DMS79 treated with DMSO at 0.1 percent for 48 hours (cell line): ENCODE measurements around the gene HOXC12.
A peak's percentile ranks its signal among the peaks of the same experiment; 100 is the strongest.

Experiments used
- DNase-seq: peaks from one replicate; lab custom pipeline; 2025; lab: John Stamatoyannopoulos, UW

Gene HOXC12

GRCh38 chr12:53972722-53973235, 18.1 kb downstream of the HOXC12 start, which contains the start of gene HOXC11:
HOXC11 (plus strand) TSS chr12:53973126; CDS start chr12:53973242, 116 bp downstream.
- DNase-seq, result no peak

- no peak for DNase-seq
Measured at GRCh38 chr12:53973236-53974042, 18.7 kb downstream of the HOXC12 start.

- peak; percentile 8 for DNase-seq
Measured at GRCh38 chr12:53974084-53975063, 19.7 kb downstream of the HOXC12 start, which contains the start of gene HOTAIR. HOTAIR (minus strand) TSS chr12:53974954.

DNA sequence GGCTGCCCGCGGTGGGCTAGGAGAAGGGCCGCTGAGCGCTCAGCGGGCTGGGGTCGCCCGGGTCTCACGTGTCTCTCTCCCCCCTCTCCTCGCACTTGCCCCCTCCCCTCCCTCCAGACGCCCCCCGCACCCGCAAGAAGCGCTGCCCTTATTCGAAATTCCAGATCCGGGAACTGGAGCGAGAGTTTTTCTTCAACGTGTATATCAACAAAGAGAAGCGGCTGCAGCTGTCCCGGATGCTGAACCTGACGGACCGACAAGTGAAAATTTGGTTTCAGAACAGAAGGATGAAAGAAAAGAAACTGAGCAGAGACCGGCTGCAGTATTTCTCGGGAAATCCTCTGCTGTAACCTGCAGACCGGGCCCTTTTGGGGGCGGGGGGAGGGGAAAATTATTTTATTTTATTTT, 20.4 kb downstream of the HOXC12 start:
- no peak for DNase-seq

GRCh38 chr12:53975479-53976152, 20.9 kb downstream of the HOXC12 start:
- DNase-seq, result no peak

DNA sequence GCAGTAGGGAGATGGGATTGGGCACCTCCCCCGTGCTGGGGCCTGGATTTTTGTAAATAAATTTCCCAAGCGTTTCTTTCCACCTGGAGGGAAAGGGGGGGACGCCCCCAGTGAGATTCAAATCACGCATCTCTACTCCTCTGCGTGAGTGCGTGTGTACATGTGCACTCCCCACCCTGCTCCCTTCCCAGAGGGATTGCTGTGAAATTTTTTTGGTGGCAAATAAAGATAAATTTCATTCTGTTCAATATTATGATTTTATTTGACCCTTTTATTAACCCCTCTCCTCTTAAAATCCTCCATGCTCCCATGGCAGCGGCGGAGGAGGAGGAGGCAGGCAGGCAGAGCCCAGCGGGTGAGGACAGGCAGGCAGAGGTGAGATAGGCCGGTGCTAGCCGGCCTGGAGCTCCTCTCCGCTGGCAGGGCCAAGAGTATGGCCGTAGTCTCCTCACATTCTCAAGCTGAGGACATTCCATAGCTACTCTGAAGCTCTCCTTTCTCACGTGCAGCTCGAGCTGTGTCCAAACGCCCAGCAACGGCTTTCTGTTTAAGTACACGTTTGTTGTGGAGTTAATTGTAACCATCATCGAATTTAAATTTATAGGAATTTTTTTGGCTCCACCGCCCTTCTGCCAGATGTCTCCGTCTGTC, 21.6 kb downstream of the HOXC12 start:
- DNase-seq, result no peak

- no peak for DNase-seq
Measured at GRCh38 chr12:53976823-53977595, 22.3 kb downstream of the HOXC12 start.

DNA sequence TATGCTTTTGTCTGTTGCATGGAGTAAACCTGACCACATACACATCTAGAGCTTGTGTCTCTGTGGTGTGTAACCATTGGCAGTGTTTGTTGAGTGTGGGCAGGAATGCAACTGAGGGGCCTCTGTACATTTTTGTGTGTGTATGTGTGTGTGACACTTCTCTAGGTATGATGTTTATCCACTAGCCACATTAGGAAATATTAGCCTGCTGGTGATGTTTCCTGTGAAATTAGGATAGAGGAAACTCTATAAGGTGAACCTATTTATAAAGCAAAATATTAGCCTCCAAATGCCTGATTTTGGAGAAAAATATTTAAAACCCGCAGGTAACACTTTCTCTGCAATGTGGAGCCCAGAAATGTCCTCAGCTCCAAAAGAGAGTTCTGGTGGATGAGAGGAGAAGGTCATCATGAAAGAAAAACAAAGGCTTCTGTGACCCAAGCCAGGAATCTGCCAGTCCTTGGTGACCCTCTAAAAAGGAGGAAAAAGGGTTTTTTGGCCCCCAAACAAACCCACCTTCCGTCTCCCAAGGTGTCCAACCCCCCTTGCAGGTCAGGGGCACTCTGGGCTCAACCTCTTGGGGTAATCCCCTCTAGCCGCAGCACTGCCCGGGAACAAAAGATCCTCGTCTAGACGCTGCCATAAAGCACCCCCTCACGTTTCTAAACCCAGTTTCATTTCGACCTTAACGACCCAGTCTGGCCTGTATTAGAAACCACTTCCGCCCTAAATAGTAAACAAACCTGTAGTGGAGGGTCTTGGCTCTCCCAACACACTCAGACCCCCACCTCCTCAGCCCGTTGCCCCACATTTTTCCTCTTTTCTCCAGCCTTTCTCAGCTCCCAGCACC, 23.1 kb downstream of the HOXC12 start:
- DNase-seq, result peak; percentile 19

DNA sequence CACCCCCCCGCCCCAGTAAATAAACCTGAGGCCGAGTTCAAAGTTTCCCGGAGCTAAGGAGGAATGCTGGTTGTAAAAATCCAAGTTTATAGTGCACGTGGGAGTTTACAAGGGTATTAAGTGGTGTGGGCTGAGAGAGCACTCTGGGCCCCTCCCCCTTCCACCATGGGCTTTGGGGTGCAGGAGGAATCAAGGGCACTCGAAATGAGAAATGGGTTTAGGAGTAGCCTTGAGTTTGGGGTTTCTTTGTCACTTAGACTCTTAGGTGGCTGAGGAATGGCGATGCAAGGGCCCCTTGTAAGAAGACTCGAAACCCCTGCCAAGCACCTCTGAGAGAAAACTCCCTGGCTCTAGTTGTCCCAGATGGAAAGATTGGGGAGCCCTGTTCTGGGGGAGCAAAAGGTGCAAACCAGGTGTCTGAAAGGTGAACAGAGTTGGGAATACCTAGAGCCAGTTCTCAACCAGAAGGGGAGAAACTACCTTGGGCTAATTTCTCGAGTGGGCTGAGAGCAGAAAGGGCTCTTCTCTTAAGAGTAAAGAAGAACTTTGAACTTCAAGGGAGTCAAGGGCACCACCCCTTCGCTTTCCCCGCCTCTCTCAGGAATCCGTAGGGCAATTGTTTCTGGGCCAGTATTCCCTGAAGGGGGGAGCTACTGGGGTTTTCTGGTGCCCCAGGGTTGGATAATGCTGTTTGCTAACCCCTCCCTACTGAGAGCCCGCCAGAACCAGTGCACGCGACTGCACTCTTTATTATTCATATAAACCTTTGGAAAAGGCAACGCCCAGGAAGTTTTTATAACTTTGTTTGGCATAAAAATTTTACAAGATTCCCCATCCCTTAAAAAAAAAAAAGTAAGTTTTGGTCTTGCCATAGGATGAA, 24.0 kb downstream of the HOXC12 start:
- DNase-seq, result no peak

GRCh38 chr12:53980104-53980801, 25.6 kb downstream of the HOXC12 start:
- DNase-seq, result no peak

DNA sequence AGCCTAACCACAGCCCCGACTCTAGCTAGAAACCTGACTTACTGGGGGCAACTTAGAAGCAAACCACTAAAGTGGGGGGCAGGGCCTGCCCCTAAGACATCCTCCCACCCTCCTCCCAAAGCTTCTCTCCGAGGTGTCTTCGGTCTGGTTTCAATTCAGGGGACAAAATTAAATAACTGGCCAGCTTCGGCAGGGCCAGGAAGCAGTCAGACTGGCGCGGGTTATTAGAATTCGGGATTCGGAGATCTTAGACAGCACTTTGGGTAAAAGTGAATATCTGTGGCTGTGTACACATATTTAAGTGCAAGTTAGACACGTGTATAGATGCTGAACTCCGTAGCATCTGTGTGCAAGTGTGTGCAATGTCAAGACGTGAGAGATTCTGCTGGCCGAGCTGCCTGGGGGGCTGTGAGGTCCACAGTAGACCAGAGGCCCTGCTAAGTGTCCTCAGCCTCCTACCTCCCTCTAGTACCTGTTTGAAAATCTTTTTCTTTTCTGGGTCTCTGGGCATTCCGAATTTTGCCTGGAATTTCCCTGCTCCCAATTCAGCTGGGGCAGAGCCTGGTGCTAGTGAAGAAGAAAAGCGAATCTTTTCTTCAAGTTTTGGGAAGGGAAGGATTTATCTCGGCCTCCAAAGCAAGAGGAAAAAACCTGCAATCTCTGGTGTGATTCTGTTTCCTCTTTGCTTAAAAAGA, 26.2 kb downstream of the HOXC12 start:
- no peak for DNase-seq

GRCh38 chr12:53981634-53982565, 27.2 kb downstream of the HOXC12 start:
- DNase-seq, result no peak

DNA sequence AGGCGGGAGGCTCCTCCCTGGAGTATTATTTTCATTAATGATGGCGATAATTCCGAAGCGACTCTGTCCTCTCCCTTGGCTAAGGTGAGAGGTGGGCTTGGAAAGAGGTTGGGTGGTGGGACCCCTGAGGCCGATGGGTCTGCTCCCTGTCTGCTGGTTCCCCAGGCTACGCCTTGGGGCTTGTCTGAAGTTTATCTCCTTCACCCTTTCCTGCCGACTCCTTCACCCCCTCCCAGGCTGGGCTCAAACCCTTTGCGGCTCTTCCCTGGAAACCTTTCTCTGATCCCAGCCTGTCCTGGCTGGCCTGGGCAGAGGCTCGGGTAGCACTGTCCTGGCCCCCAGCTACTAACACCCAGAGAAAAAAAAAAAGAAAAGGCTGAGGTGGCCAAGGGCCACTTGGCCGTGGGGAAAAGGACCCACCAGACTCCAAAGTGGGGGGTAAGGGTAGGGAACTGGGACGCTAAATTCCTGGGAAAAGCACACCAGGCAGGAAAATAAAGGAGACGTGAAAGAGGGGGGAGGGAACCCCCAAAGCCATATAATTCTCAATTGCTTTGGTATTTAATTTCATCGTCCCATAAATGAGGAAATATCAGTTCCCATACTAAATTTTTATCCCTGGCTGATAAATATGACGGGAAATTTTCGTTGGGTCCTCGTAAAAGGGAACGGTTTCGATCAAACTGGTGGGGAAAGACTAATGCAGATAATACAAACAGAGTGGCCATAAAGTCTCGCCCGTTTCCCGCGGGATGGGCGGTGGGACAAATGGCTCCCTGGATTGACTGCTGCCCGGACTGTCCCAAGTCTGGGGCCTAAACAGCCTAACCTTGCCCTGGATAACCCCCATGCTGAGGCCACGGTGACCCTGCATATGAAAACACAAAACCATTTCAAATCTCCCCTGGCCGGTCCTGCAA, 28.2 kb downstream of the HOXC12 start:
- no peak for DNase-seq

- no peak for DNase-seq
Measured at GRCh38 chr12:53983568-53983949, 28.9 kb downstream of the HOXC12 start.

DNA sequence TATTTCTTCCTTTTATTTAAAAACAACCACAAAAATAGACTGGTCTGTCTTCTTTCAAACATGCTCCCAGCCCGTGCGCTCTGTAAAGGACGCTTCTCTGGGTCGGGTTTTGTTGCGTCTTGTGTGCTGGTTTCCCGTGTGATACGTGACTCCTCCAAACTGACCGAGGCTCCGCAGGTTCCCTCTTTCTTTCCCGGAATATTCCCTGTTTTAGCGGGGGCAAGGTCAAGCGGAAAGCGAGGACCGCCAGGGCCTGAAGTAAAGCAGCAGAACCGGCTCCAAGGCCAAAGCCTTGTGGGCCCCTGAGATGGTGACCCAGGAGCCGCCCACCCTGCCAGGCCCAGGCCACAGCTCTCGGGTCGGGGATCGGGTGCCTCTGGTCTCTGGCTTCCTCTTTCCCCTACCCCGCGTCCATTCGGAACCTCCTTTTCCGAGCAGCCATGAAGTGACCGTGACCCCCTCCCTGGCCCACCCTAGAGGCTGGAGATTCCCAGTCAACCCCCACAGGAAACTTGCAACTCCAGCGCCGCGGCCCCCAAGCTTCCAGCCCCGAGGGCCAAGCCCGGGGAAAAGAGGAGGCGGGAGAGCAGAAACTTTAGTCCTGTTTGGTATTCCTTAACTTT, 29.4 kb downstream of the HOXC12 start:
- no peak for DNase-seq
